Testis (tissue), 2 donors: Measurements from ENCODE around the gene NEO1.

ENCODE experiments used
- CTCF ChIP-seq, 3 experiments: fragments of 450-650 bp in 2 of 3; fragments of 200-600 bp in 1 of 3; sonication (generic) in 1 of 3; IDR thresholded peaks; one replicate each; pipeline ENCODE4 v1.5.1; 2016 to 2019; ENCODE audit warnings: antibody characterized with exemption in 3 of 3, mild to moderate bottlenecking in 2 of 3, moderate library complexity in 1 of 3
- POLR2A ChIP-seq: fragments of 450-650 bp; IDR thresholded peaks from one replicate; pipeline ENCODE4 v1.6.1; 2017; ENCODE audit warnings: antibody characterized with exemption, mild to moderate bottlenecking, moderate library complexity

- no peak for TF ChIP-seq CTCF (IDR thresholded peaks at IDR 0.05)
- no peak for TF ChIP-seq POLR2A
Measured at GRCh38 chr15:73021139-73021621, 31.1 kb upstream of the NEO1 start.
